Left ventricle myocardium inferior (tissue), 1 donor: ENCODE measurements around the gene DST. TPM values are rescaled to one million over a fixed set of nuclear protein-coding genes. Genes with fewer than 3 reads are reported as not detected.

Experiments used
- DNase-seq: peaks from one replicate; pipeline ENCODE4 v3.0.0-alpha.2; 2020
- H3K27ac ChIP-seq: fragments of 200-600 bp; replicated peaks from 2 replicates; pipeline ENCODE4 v1.8.0; 2021
- H3K27me3 ChIP-seq: fragments of 200-600 bp; 2 replicates; pipeline ENCODE4 v1.8.0; 2021; ENCODE audit warnings: low read depth
- H3K36me3 ChIP-seq: fragments of 200-600 bp; 2 replicates; pipeline ENCODE4 v1.8.0; 2021
- H3K4me1 ChIP-seq: fragments of 200-600 bp; 2 replicates; pipeline ENCODE4 v1.8.0; 2021
- H3K4me3 ChIP-seq: fragments of 200-600 bp; 2 replicates; pipeline ENCODE4 v1.8.0; 2021; ENCODE audit warnings: mild to moderate bottlenecking, moderate library complexity
- H3K9me3 ChIP-seq: fragments of 200-600 bp; replicated peaks from 2 replicates; pipeline ENCODE4 v1.8.0; 2021
- intact Hi-C: fragments of 100-400 bp; cut with micrococcal nuclease; formaldehyde crosslinking; loops from one replicate; pipeline ENCODE4 v1.11.0; 2022
- total RNA-seq: library from RNA; stranded (reverse); fragmentation: NEBNext Ultra II Directional; extraction: Animal tissue kit (Norgen Biotek cat#: 25700); gene quantifications from one replicate; pipeline ENCODE4 v1.2.1, GENCODE V29; 2021
- TF ChIP-seq, protein P1 (sequence below): fragments of 200-600 bp; IDR thresholded peaks from 2 replicates; pipeline ENCODE4 v1.8.0; 2021; ENCODE audit warnings: antibody characterized with exemption, mild to moderate bottlenecking, borderline replicate concordance
- donor health status: DM: no; HTN: yes; CAD: no; lungs with severe emphysema.

Gene DST
- total RNA-seq, 1 donor from 2014 or later, result 331 TPM

GRCh38 chr6:56685102-56685733 lies 42.5 kb upstream of the DST start:
- peak overlapping the region; percentile 90 for H3K27ac ChIP-seq
- H3K27me3 ChIP-seq, result no peaks in the 10 kb centered on the region
- H3K9me3 ChIP-seq, result no peaks in the 10 kb centered on the region
- intact Hi-C loops, result no loop called here
- H3K4me3 ChIP-seq, result no peak overlapping the region
- no peaks in the 10 kb centered on the region for H3K36me3 ChIP-seq
- TF ChIP-seq, protein P1, sequence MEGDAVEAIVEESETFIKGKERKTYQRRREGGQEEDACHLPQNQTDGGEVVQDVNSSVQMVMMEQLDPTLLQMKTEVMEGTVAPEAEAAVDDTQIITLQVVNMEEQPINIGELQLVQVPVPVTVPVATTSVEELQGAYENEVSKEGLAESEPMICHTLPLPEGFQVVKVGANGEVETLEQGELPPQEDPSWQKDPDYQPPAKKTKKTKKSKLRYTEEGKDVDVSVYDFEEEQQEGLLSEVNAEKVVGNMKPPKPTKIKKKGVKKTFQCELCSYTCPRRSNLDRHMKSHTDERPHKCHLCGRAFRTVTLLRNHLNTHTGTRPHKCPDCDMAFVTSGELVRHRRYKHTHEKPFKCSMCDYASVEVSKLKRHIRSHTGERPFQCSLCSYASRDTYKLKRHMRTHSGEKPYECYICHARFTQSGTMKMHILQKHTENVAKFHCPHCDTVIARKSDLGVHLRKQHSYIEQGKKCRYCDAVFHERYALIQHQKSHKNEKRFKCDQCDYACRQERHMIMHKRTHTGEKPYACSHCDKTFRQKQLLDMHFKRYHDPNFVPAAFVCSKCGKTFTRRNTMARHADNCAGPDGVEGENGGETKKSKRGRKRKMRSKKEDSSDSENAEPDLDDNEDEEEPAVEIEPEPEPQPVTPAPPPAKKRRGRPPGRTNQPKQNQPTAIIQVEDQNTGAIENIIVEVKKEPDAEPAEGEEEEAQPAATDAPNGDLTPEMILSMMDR, result no peak
- DNase-seq, result no peak
- peaks cover 95% of the 10 kb centered on the region for H3K4me1 ChIP-seq

GRCh38 chr6:56684342-56685101 lies 41.8 kb upstream of the DST start:
- no peak for DNase-seq
- intact Hi-C loops, result no loop called here
- peaks cover 88% of the 10 kb centered on the region for H3K4me1 ChIP-seq
- H3K27ac ChIP-seq, result peak overlapping the region; percentile 90
- no peaks in the 10 kb centered on the region for H3K36me3 ChIP-seq
- no peaks in the 10 kb centered on the region for H3K27me3 ChIP-seq
- TF ChIP-seq, protein P1, result no peak
- no peaks in the 10 kb centered on the region for H3K9me3 ChIP-seq
- H3K4me3 ChIP-seq, result no peak overlapping the region

DNA sequence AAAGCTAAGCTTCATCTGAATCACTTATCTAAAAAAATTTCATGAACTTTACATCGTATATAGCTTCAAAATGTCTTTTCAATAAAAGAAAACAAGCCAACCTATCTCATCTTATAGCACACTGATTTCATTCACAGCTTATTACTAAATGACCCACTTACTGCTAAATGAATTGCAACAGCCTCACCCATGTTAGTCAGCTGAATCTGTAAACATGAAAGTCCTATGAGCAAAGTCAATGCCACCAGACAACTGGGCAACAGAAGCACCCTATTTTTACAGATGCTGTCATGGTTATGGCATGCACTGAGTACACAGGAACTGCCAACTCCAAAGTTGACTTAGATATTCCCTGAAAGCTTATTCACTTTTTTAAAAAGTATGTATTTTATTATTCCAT lies 41.2 kb upstream of the DST start:
- H3K9me3 ChIP-seq, result no peaks in the 10 kb centered on the region
- TF ChIP-seq, protein P1, result no peak
- no peaks in the 10 kb centered on the region for H3K36me3 ChIP-seq
- H3K27ac ChIP-seq, result peak overlapping the region; percentile 90
- intact Hi-C loops, result no loop called here
- peak overlapping the region; percentile 22 for H3K4me3 ChIP-seq
- no peak for DNase-seq
- H3K27me3 ChIP-seq, result no peaks in the 10 kb centered on the region
- peaks cover 81% of the 10 kb centered on the region for H3K4me1 ChIP-seq

GRCh38 chr6:56682635-56683034 lies 39.9 kb upstream of the DST start:
- no peaks in the 10 kb centered on the region for H3K27me3 ChIP-seq
- no peak for DNase-seq
- peaks cover 80% of the 10 kb centered on the region for H3K4me1 ChIP-seq
- TF ChIP-seq, protein P1, result no peak
- no peaks in the 10 kb centered on the region for H3K36me3 ChIP-seq
- H3K4me3 ChIP-seq, result no peak overlapping the region
- no peaks in the 10 kb centered on the region for H3K9me3 ChIP-seq
- peak overlapping the region; percentile 90 for H3K27ac ChIP-seq
- intact Hi-C loops, result no loop called here

DNA sequence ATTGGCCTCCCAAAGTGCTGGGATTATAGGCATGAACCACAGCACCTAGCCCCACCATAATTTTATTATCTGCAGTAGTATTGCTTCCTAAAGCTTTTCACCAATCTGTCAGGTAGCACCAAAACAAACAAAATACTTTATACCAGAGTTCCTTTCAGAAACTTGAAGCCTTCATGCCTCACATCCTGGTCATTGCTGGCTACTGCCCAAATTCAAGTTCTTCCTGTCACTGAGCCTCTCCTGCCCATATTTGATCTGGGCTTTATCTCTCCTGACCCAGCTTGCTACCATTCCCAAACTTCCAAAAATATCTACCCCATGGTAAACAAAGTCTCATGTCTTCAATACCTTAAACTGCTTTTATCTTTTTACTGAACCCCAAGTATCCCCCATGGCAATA lies 34.9 kb upstream of the DST start:
- peak overlapping the region; percentile 22 for H3K27ac ChIP-seq
- H3K9me3 ChIP-seq, result no peaks in the 10 kb centered on the region
- no peaks in the 10 kb centered on the region for H3K36me3 ChIP-seq
- no peak for DNase-seq
- intact Hi-C loops, result no loop called here
- no peaks in the 10 kb centered on the region for H3K27me3 ChIP-seq
- H3K4me3 ChIP-seq, result no peak overlapping the region
- H3K4me1 ChIP-seq, result peaks cover 57% of the 10 kb centered on the region
- TF ChIP-seq, protein P1, result no peak
